Germinal center (tissue), 1 donor: ENCODE results near the gene ZNRD2.

Source experiments
- DNase-seq: peaks from one replicate; pipeline ENCODE4 v3.0.0; 2012; ENCODE audit warnings: mixed read lengths, low spot score

The ZNRD2 gene

DNA sequence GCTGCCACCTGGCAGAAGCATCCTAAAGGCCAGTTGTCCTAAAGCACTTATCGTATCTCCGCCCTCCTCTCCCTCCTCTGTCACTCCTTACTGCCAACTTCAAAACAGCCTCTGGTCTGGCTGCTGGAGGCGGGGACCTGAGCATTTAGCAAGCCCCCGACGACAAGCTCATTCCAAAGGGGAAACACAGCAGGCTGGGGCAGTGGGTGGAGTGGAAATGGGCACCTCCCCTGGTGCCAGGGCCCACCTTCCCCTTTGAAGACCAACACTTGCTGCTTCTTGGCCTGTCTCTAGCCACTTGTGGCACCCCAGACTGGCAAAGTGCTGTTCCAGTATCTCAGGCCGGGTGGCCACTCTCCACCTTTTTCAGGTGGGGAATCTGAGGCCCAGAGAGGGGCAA, 40.1 kb downstream of the ZNRD2 start:
- no peak for DNase-seq

DNA sequence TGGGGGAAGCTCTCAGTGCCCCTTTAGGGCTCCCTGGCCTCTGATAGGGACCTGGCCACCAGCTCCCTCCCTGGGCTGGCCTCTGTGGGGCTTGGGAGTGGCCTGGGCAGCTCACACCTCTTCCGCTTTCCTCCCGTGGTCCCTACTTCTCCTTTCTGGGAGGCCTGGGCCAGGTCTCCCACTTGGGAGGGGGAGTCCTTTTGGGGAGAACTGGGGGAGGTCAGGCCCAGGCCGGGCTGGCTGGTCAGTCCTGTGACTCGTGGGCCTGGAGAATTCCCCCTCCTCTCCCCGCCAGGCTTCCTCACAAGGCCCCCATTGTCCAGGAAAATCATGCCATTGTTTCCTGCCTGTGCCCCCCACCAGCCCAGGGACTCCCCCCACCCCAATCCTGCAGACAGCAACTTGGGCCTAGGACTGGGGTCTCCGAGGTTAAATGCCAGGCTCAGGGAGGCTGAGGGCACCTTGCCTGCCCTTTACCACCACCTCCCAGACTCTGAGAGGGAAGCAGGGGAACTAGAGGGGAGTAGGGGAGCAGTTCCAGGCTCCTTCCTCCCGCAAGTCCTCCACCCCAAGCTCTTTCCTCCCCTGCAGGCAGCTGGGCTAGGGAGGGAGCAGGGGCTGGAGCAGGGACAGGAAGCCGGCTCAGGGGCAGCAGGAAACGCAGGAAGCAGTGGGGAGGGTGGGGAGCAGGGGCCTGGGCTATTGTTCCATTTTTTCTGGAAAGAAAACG, 40.9 kb downstream of the ZNRD2 start:
- no peak for DNase-seq

DNA sequence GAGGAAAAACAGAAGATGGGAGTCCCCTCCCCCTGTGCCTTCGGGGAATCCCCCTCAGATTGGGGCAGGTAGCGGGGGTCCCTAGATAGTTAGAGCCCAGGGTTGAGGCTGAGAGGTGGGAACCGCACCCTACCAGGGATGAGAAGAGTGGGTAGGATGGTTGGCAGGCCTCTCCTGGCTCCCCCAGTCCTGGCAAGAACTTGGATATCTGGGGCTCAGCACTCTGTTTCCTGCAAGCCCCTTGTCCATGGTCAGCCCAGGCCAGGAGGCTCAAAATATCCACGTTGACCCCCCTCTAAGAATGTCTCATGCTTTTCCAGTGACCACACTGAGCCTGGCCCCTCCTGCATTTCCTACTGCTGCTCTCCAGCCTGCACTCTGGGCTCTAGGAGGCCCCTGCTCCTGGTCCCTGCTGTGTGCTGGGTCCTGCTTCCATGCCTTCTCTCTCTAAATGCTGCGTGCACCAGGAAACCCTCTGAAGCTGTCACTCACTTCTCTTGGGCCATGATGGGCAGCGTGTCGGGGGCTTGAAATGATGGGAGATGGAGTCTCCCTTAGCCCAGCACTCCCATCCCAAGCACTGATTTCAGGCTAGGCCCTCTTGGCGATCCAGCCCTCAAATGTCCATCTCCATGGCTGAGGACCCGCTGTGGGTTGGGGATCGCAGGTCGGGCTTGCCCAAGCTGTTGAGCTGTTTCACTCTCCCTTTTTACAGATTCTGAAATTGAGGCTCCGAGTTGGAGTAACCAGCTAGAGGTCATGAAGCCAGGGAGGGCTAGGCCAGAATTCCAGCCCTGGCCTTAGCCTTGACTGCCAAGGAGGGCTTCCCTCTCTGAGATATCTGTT, 41.7 kb downstream of the ZNRD2 start:
- DNase-seq, result no peak

DNA sequence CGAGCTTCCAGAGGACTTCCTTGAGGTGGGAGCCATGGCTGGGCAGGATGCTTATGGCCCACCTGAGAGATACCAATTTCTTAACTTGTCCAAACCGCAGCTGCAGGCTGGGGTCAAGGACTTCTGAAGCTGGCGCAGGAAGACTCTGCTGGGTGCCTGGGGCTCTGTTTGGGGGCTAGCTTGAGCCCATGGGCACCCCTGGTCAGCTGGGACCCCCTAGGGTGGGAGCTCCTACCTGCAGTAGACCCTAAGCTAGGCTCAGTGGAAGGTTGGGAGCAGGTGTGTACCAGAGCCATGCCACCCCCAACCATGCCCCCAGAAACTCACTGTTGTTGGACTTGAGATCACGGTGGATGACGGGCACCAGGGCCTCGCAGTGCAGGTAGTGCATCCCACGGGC, 42.4 kb downstream of the ZNRD2 start:
- no peak for DNase-seq

DNA sequence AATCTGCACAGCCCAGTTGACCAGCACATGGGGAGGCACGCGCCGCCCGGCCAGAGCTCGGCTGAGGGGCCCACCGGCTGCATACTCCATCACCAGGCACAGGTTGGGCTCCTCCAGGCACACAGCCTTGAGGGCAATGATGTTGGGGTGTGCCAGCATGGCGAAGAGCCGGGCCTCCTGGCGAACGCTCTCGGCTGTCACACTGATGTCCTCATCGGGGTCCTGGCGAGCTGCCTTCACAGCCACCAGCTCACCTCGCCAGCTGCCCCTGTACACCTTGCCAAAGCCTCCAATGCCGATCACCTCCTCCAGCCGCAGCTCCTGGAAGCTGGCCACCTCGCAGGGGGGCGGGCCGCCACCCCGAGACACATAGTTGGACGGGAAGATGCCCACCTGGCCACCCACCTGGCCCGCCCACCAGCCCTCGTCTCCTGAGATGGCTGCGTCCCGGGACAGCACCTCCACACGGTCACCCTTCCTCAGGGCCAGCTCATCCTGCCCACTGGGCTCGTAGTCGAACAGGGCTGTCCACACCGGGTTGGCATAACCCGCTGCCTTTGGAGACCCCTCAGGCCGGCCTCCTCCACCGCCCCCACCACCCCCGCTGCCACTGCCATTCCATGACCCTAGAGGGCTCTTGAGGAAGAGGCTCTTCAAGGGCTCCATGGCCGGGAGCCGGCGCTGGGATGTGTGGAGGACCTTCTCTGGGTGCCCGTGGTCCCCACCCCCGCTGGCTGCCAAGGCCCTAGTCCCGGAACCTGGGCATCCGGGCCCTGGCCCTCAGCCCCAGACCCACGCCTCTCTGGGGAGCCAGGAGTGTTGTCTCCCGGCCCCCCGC, 43.0 kb downstream of the ZNRD2 start:
- peak; percentile 38 for DNase-seq

DNA sequence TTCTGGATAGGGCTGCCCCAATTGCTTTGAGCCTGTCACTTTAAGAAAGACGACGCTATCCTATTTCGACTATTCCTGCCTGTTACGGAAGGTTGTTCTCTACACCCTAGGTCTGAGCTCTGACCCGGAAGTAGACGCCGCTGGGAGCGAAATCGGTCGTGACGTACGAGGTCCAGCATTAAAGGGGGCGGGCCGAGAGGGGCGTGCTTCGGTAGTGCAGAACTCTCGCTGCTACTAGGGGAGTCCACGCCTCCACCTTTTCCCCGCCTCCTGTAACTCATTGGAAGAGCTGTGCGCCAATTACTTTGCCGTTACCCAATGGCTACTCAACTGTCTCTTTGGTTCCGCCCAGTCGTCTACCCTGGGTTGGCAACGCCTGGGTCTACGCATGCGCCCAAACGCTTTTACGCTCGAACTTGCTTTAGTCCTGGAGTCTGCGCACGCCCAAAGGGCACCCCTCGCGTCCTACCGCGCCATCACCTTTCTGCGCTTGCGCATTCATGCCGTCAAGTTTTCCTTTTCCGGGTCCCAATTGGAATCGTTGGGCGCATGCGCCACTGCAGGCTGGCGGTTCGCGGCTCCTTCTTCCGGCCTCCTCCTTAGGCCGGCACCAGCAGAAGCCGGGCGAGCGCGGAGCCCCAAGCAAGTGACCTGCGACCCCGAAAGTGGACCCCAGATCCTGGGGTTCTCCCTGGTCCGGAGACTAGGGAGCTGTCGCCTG, 45.1 kb downstream of the ZNRD2 start, which contains the start of gene PCNX3:
TSS of gene PCNX3 (plus strand) at position 548 of the 721 bp plus-strand sequence. CDS start 536 bp downstream, outside the sequence.
- DNase-seq, result peak; percentile 100

DNA sequence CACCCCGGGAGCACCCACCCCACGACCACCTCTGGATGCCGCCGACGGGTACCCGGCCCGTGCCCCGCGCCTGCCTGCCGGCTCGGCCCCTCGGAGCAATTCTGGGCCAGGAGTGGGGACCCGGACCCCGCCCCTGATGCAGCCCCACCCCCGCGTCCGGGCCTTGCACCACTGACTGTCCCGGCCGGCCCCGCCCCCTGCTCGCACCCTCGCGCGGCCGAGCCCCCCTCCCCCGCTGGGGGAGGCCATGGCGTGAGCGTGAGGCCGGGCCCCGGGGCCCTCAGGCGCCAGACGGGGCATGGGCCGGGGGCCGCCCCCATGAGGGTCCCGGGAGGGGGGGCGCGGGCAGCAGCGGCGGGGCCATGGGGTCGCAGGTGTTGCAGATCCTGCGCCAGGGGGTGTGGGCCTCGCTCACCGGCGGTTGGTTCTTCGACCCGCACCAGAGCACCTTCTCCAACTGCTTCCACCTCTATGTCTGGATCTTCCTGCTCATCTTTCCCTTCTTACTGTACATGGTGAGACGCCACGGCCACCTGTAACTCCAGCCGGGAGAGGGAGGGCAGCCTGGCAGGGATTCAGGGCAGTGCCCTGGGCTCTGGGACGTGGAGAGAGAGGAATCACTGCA, 45.8 kb downstream of the ZNRD2 start:
- peak; percentile 61 for DNase-seq

DNA sequence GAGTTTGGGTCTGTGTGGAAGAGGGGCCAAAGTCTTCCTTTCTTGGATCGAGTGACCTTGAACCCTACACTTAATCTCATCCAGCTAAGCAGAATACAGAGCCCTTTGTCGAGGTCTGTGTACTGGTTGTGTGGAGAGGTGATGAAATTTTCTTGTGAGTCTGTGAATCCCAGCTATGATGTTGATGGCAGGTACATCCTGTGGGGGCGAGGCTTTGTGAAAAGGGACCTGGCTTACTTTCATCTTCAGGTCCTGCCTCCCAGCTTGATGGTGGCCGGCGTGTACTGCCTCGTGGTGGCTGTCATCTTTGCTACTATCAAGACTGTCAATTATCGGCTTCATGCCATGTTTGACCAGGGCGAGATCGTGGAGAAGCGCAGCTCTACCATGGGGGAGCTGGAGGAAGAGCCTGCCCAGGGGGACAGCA, 46.3 kb downstream of the ZNRD2 start:
- DNase-seq, result no peak

DNA sequence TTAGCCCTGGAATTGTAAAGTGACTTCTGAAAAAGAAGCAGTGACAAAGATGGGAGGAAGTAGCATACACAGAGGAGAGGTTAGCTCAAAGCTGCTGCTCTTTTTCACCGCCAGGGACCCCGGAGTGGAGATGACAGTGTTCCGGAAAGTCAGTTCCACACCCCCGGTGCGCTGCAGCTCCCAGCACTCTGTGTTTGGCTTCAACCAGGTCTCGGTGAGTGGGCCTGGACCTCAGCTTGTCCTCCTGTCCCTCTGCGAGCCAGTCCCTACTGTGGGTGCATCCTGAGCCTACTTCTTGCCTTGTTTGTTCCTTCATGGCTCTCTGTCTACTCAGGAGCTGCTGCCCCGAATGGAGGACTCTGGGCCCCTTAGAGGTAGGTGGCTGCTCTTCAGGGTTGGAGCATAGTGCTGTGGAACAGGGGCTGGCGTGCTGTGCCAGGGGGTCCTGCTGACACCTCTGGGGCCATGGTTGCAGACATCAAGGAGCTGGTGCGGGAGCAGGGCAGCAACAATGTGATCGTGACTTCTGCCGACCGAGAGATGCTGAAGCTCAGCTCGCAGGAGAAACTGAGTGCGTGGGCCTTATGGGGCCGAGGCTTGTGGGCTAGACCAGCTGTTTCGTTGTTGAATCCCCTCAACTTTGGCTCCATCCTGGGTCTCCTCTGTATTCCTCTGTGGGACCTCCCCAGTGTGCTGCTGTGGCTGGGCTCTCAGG, 47.0 kb downstream of the ZNRD2 start:
- DNase-seq, result no peak

DNA sequence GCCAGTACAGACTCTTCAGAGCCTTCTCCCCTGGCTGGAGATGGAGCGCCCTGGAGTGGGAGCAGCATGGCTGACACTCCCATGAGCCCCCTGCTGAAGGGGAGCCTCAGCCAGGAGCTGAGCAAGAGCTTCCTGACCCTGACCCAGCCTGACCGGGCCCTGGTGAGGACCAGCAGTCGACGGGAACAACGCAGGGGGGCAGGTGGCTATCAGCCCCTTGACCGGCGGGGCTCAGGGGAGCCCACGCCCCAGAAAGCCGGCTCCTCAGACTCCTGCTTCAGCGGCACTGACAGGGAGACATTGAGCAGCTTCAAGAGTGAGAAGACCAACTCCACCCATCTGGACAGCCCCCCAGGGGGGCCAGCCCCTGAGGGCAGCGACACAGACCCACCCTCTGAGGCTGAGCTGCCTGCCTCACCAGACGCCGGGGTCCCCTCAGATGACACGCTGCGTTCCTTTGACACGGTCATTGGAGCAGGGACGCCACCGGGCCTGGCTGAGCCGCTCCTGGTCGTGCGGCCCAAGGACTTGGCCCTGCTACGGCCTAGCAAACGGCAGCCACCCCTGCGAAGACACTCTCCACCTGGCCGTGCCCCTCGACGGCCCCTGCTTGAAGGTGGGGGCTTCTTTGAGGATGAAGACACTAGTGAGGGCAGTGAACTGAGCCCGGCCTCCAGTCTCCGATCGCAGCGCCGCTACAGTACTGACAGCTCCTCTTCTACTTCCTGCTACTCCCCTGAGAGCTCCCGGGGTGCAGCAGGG, 47.9 kb downstream of the ZNRD2 start:
- no peak for DNase-seq

DNA sequence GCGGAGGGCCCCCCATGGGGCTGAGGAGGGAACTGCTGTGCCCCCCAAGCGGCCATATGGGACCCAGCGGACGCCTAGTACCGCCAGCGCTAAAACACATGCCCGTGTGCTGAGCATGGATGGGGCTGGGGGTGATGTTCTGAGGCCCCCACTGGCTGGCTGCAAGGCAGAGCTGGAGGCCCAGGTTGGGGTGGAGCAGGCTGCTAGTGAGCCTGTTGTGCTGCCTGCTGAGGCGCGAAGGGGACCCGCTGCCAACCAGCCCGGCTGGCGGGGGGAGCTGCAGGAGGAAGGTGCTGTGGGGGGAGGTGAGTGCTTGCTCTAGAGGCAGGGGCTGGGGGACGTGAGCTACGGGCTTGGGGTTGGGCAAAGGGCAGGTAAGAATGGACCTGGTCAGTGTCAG, 48.5 kb downstream of the ZNRD2 start:
- DNase-seq, result no peak

DNA sequence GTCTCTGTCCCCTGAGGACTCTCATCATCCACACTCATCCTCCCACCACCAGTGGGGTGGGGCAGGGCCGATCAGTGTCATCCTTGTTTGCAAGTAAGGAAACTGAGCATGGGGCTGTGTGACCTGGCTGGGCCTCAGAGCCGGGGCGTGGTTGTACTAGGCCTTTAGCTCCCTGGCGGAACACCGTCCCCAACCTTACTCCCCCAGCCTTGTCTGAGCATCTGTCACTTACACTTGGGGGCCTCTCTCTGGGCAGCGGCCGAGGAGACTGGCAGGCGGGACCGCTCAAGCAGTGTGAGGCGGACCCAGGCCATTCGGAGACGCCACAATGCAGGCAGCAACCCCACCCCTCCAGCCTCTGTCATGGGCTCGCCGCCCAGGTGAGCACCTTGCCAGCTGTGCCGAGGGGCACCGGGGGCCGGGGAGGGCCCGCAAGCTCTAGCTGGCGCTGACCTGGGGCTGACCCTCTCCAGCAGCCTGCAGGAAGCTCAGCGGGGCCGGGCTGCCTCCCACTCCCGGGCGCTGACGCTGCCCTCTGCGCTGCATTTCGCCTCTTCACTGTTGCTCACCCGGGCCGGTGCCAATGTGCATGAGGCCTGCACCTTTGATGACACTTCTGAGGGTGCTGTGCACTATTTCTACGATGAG, 49.1 kb downstream of the ZNRD2 start:
- DNase-seq, result no peak

DNA sequence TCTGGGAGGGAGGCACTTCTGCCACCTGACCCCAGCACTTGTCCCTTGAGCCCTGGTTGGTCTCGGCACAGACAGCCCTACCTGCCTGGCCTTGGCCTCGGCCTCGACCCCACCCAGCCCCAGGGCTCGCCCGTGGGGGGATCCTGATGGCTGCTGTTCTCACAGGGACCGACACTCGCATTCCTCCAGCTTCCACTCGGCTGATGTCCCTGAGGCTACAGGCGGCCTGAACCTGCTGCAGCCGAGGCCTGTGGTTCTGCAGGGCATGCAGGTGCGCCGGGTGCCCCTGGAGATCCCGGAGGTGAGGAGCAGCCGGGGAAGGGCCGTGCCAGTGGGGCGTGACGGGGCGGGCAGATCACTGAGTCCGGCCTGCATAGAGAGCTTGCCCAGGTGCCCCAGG, 50.4 kb downstream of the ZNRD2 start:
- DNase-seq, result no peak

DNA sequence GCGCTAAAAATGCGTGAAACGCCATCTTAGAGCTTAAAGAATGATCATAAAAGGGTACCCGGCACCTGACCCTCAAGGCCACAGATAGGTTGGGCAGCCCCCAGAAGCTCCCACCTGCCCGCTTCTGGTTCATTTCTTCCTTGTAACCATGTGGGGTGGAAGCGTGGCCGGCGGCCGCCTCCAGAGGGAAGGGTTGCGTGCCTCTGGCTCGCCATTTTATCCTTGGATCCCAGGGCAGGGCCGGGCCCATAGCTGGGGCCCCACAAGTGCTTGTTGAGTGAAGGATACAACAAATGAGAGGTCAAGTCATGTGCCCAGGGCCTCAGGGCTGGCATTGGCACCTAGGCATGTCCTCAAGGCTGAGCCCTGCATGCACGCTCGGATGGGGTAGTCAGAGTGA, 51.2 kb downstream of the ZNRD2 start:
- DNase-seq, result no peak
